Cardiac muscle cell (in vitro differentiated cells and primary cell): ENCODE results near the gene MYL12B. TPM values are rescaled to one million over a fixed set of nuclear protein-coding genes. Genes with fewer than 3 reads are reported as not detected.
"Not testable (repeated sequence)": the region's sequence is repeated elsewhere in the genome, so short reads cannot be mapped to it uniquely, and the experiment has no call there.

ENCODE experiments used
- DNase-seq, 2 donors: peaks; one replicate each; pipeline versions ENCODE4 v3.0.0 to v3.0.0-alpha.2; 2010 to 2017; ENCODE audit warnings: low read depth in 1 of 2, low spot score in 1 of 2
- H3K27ac ChIP-seq: fragments of 200-600 bp; sonication (generic); 2 replicates; pipeline ENCODE4 v1.5.1; 2016
- H3K27me3 ChIP-seq: fragments of 200-600 bp; sonication (generic); 2 replicates; pipeline ENCODE4 v1.6.0; 2016; ENCODE audit warnings: control low read depth
- H3K36me3 ChIP-seq: fragments of 200-600 bp; sonication (generic); 2 replicates; pipeline ENCODE4 v1.5.1; 2016; ENCODE audit warnings: control low read depth
- H3K4me1 ChIP-seq: fragments of 200-600 bp; sonication (generic); 2 replicates; pipeline ENCODE4 v1.8.1; 2017; ENCODE audit warnings: low read depth, mild to moderate bottlenecking, mixed run types
- H3K4me3 ChIP-seq: fragments of 200-600 bp; sonication (generic); 2 replicates; pipeline ENCODE4 v1.5.1; 2016; ENCODE audit warnings: mild to moderate bottlenecking
- H3K9me3 ChIP-seq: fragments of 200-600 bp; sonication (generic); 2 replicates; pipeline ENCODE4 v1.5.1; 2017; ENCODE audit warnings: low read depth, mild to moderate bottlenecking, control low read depth
- CTCF ChIP-seq: IDR thresholded peaks from 2 replicates; pipeline ENCODE4 v1.5.1; 2012; ENCODE audit warnings: low read depth, mild to moderate bottlenecking, low read length
- polyA plus RNA-seq: library from polyadenylated mRNA; unstranded; fragments of >200 nt; fragmentation: Nextera tagmentation; extraction: Ambion mirVana; gene quantifications from 2 replicates; pipeline ENCODE4 v1.2.1, GENCODE V29; 2016
- total RNA-seq: library from RNA; depleted of rRNA; stranded (reverse); fragments of >200 nt; gene quantifications from 2 replicates; pipeline ENCODE4 v1.2.3, GENCODE V29; 2016

The MYL12B gene
- total and polyA plus RNA-seq, 2 experiments from 2014 or later, result 74.8 to 299 TPM

GRCh38 chr18:3217948-3218647, 43.8 kb upstream of the MYL12B start:
- peak overlapping the region; percentile 98 for H3K27ac ChIP-seq
- H3K27me3 ChIP-seq, result no peaks in the 10 kb centered on the region
- no peaks in the 10 kb centered on the region for H3K9me3 ChIP-seq
- TF ChIP-seq CTCF, result no peak
- H3K36me3 ChIP-seq, result peaks cover 26% of the 10 kb centered on the region
- H3K4me3 ChIP-seq, result peak overlapping the region; percentile 56
- DNase-seq, result peak; percentile 33 to 80
- H3K4me1 ChIP-seq, result peaks cover 32% of the 10 kb centered on the region

DNA sequence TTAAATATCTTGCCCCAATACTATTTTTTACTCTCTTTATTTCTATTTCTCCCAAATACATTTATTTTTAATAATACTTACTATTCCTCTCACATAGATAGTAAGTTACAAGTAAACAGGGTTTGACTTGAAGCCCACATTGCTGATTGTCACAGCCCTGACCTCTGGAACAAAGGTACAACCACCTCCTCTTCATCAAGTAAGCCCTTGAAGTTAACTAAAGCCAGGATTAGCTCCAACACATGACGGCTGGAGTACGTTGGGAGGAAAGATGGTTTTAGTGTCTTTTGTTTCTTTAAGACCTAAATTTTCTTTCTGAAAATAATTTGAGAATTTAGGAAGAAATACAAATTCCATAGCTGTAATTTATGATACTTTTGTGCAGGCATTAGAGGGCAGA, 43.1 kb upstream of the MYL12B start:
- peak in 1 of 2 donors; percentile 40 for DNase-seq
- Histone ChIP-seq H3K27ac (peak overlapping the region; percentile 98), H3K9me3 (no peaks in the 10 kb centered on the region), H3K4me3 (peak overlapping the region; percentile 56), H3K27me3 (no peaks in the 10 kb centered on the region), H3K36me3 (peaks cover 25% of the 10 kb centered on the region), H3K4me1 (peaks cover 25% of the 10 kb centered on the region)
- TF ChIP-seq CTCF, result no peak

DNA sequence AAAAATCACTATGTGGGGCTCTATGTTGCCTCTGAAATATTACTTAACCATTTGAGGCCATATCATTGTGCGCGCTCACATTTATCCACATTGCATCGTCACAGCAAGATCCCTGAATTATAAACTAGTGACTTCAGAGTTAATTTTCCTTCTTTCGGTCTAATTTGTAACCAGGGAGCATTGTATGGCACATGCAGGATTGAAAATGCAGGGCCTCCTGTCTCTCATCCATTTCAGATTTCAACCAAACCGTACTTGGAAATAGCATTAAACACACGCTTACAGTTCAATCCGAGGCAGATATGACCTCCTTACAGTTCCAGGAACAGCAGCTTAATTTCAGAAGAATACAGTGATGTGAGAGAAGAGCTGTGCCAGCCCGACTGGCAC, 42.7 kb upstream of the MYL12B start:
- peaks cover 24% of the 10 kb centered on the region for H3K36me3 ChIP-seq
- TF ChIP-seq CTCF, result no peak
- H3K27ac ChIP-seq, result peak overlapping the region; percentile 98
- H3K27me3 ChIP-seq, result no peaks in the 10 kb centered on the region
- DNase-seq, result no peak
- peaks cover 21% of the 10 kb centered on the region for H3K4me1 ChIP-seq
- no peaks in the 10 kb centered on the region for H3K9me3 ChIP-seq
- H3K4me3 ChIP-seq, result peak overlapping the region; percentile 56

DNA sequence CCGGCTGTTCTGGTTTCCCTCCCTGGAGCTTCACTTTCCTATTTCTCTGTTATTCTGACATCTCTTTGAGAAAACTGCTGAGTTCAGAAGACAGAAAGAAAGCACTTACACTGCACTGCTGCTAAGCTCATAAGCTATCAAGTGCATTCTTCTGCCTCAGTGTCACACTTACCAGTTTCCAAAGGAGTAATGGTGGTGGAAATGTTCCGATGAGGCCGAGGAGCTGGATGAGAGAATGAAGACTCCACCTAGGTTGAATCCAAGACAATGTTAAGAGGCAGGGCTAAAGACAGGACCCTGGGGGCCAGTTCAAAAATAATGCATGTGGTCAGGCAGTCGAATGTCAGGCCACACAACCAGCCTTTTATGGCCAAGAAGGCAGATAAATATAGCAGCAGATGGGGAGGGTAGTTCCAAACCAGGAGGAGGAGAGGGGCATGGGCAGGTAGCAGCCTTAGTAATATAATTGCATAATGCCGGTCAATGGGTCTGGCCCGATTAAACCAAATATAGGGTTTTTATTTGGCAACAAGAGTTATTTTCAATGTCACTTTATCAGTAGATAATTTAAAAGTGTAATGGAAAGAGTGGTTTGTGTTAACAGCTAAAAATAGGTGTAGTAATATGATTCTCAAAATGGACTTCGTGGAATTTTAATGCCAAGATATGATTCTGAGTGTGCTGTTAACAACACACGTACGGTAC, 42.1 kb upstream of the MYL12B start, which contains the start of gene MYOM1:
Gene MYOM1 (minus strand): TSS at position 338 of the 705 bp plus-strand sequence. CDS start 4,745 bp downstream, outside the sequence.
- Histone ChIP-seq H3K4me1 (peaks cover 20% of the 10 kb centered on the region), H3K36me3 (peaks cover 18% of the 10 kb centered on the region), H3K9me3 (no peaks in the 10 kb centered on the region), H3K4me3 (peak within 1 kb of the TSS; percentile 56), H3K27me3 (no peaks in the 10 kb centered on the region), H3K27ac (peak within 1 kb of the TSS; percentile 98)
- TF ChIP-seq CTCF, result no peak
- peak in 1 of 2 donors; percentile 77 for DNase-seq

DNA sequence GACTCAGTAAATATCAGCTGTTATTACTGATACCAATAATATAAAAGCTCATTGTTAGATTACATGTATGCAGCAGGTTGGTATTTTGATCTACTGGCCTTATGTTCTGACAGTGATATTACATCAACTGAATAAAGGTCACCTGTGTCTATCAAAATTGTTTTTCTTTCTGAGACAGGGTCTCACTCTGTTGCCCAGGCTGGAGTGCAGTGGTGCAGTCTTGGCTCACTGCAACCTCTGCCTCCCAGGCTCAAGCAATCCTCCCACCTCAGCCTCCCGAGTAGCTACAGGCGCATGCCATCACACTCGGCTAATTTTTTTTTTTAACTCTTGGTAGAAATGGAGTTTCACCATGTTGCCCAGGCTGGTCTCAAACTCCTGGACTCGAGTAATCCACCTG, 41.1 kb upstream of the MYL12B start:
- not testable (repeated sequence) for H3K9me3 ChIP-seq, H3K36me3 ChIP-seq, H3K27me3 ChIP-seq, H3K4me3 ChIP-seq, DNase-seq
- Histone ChIP-seq H3K4me1 (peaks cover 20% of the 10 kb centered on the region), H3K27ac (peak overlapping the region; percentile 98)

GRCh38 chr18:3221496-3221895, 40.4 kb upstream of the MYL12B start:
- Histone ChIP-seq H3K4me1 (peaks cover 20% of the 10 kb centered on the region), H3K36me3 (peaks cover 8% of the 10 kb centered on the region), H3K9me3 (no peaks in the 10 kb centered on the region), H3K27ac (no peak overlapping the region), H3K4me3 (no peak overlapping the region), H3K27me3 (no peaks in the 10 kb centered on the region)
- no peak for TF ChIP-seq CTCF
- DNase-seq, result no peak
